ENCODE results near the gene C15orf39.

- TF ChIP-seq CTCF (conservative IDR thresholded peaks at IDR 0.05) (no peak), EZH2 (IDR thresholded peaks at IDR 0.05; ENCODE audit: low read depth) (no peak)
These were observed 23.3 kb upstream of the C15orf39 start for GRCh38 chr15:75178171-75178937.
